IMR-90 (cell line): ENCODE data around the gene PDE4B. TPM values are rescaled to one million over a fixed set of nuclear protein-coding genes. Genes with fewer than 3 reads are reported as not detected.

ENCODE experiments used
- ATAC-seq: fragments of 200-7000 bp; cut with Tn5 transposase; 2 replicates; pipeline ENCODE4 v1.9.1; 2020; ENCODE audit warnings: low read depth, mild to moderate bottlenecking, moderate library complexity
- BruUV-seq: library from RNA; stranded (reverse); fragments of 400-500 nt; replicated peaks from 2 replicates; lab custom pipeline; 2021; lab: Mats Ljungman, UMichigan
- CTCF ChIA-PET: fragments of 300-600 bp; formaldehyde crosslinking; extraction: SDS; loops from one replicate; lab custom pipeline; 2021; ENCODE audit warnings: antibody characterized with exemption; lab: Yijun Ruan, JAX
- POLR2A ChIA-PET: fragments of 300-600 bp; sonication (Branson Sonifier 250); formaldehyde crosslinking; loops from one replicate; lab custom pipeline; 2022; ENCODE audit warnings: antibody characterized with exemption; ENCODE audit not compliant: unreplicated experiment; lab: Charles Lee
- DNase-seq: peaks from one replicate; pipeline ENCODE4 v3.0.0; 2013
- H2AFZ ChIP-seq: replicated peaks from 2 replicates; pipeline ENCODE3; 2013; ENCODE audit warnings: low read length, mild to moderate bottlenecking; ENCODE audit not compliant: poor library complexity
- H2AK5ac ChIP-seq: 2 replicates; pipeline ENCODE4 v1.6.1; 2013; ENCODE audit warnings: low read depth, low read length, inconsistent platforms
- H2AK9ac ChIP-seq: replicated peaks from 2 replicates; pipeline ENCODE3; 2013; ENCODE audit warnings: mild to moderate bottlenecking, low read depth, low read length, moderate library complexity; ENCODE audit not compliant: poor library complexity
- H2BK120ac ChIP-seq: 2 replicates; pipeline ENCODE4 v1.6.1; 2013; ENCODE audit warnings: low read depth, low read length, inconsistent platforms
- H2BK15ac ChIP-seq: 3 replicates; pipeline ENCODE4 v1.6.1; 2013; ENCODE audit warnings: low read depth, low read length, inconsistent platforms
- H2BK20ac ChIP-seq: 2 replicates; pipeline ENCODE4 v1.6.1; 2013; ENCODE audit warnings: low read depth, mild to moderate bottlenecking, inconsistent platforms, low read length, moderate library complexity
- H2BK5ac ChIP-seq: 2 replicates; pipeline ENCODE4 v1.6.1; 2013; ENCODE audit warnings: mild to moderate bottlenecking, low read depth, low read length, inconsistent platforms; ENCODE audit not compliant: poor library complexity, severe bottlenecking
- H3K14ac ChIP-seq: replicated peaks from 2 replicates; pipeline ENCODE4 v1.6.1; 2013; ENCODE audit warnings: low read depth, low read length, inconsistent platforms
- H3K18ac ChIP-seq: 2 replicates; pipeline ENCODE4 v1.6.1; 2013; ENCODE audit warnings: low read depth, low read length, control low read depth
- H3K23ac ChIP-seq: 2 replicates; pipeline ENCODE4 v1.6.1; 2013; ENCODE audit warnings: low read depth, low read length, inconsistent platforms
- H3K27ac ChIP-seq: 2 replicates; pipeline ENCODE4 v1.5.1; 2013; ENCODE audit warnings: mild to moderate bottlenecking, control low read depth, low read length; ENCODE audit not compliant: insufficient read depth
- H3K27me3 ChIP-seq: 2 replicates; pipeline ENCODE4 v1.6.1; 2013; ENCODE audit warnings: low read length; ENCODE audit not compliant: control insufficient read depth, insufficient read depth
- H3K36me3 ChIP-seq: 2 replicates; pipeline ENCODE4 v1.6.1; 2013; ENCODE audit warnings: low read length, mixed read lengths; ENCODE audit not compliant: control insufficient read depth, insufficient read depth
- H3K4ac ChIP-seq: 2 replicates; pipeline ENCODE4 v1.6.1; 2013; ENCODE audit warnings: low read depth, low read length, inconsistent platforms
- H3K4me1 ChIP-seq: 2 replicates; pipeline ENCODE4 v1.6.1; 2013; ENCODE audit warnings: low read length, mixed read lengths; ENCODE audit not compliant: control insufficient read depth, insufficient read depth
- H3K4me2 ChIP-seq: 2 replicates; pipeline ENCODE4 v1.6.1; 2013; ENCODE audit warnings: low read depth, mild to moderate bottlenecking, control low read depth, low read length, moderate library complexity
- H3K4me3 ChIP-seq: 2 replicates; pipeline ENCODE4 v1.5.1; 2013; ENCODE audit warnings: low read depth, mild to moderate bottlenecking, control low read depth, low read length, moderate library complexity; ENCODE audit not compliant: insufficient read depth
- H3K56ac ChIP-seq: 2 replicates; pipeline ENCODE4 v1.6.1; 2013; ENCODE audit warnings: low read length, inconsistent platforms; ENCODE audit not compliant: insufficient read depth; ENCODE audit errors: extremely low read depth
- H3K79me1 ChIP-seq, 2 experiments: 2 replicates each; pipeline ENCODE4 v1.6.1; 2013; ENCODE audit warnings: low read length in 2 of 2, inconsistent platforms in 1 of 2, low read depth in 1 of 2
- H3K9ac ChIP-seq: 2 replicates; pipeline ENCODE4 v1.6.1; 2013; ENCODE audit warnings: low read depth, low read length, control low read depth
- H3K9me1 ChIP-seq: 2 replicates; pipeline ENCODE4 v1.6.1; 2013; ENCODE audit warnings: low read length, inconsistent platforms; ENCODE audit not compliant: insufficient read depth
- H3K9me3 ChIP-seq: 2 replicates; pipeline ENCODE4 v1.6.1; 2013; ENCODE audit warnings: low read length; ENCODE audit not compliant: control insufficient read depth, insufficient read depth
- H4K20me1 ChIP-seq: 2 replicates; pipeline ENCODE4 v1.6.1; 2013; ENCODE audit warnings: low read length, inconsistent platforms; ENCODE audit not compliant: insufficient read depth
- H4K5ac ChIP-seq: 2 replicates; pipeline ENCODE4 v1.6.1; 2013; ENCODE audit warnings: mild to moderate bottlenecking, low read depth, low read length, control low read depth
- H4K8ac ChIP-seq, 2 experiments: 2 replicates each; pipeline ENCODE4 v1.6.1; 2013; ENCODE audit warnings: low read depth in 2 of 2, low read length in 2 of 2, control low read depth in 1 of 2, inconsistent platforms in 1 of 2
- H4K91ac ChIP-seq: 2 replicates; pipeline ENCODE4 v1.6.1; 2013; ENCODE audit warnings: low read depth, low read length, inconsistent platforms; ENCODE audit not compliant: insufficient read depth
- BHLHE40 ChIP-seq: fragments of 150-350 bp; IDR thresholded peaks from 2 replicates; pipeline ENCODE4 v1.6.1; 2016; ENCODE audit warnings: mild to moderate bottlenecking, low read depth, low read length
- CEBPB ChIP-seq: IDR thresholded peaks from 2 replicates; pipeline ENCODE4 v1.6.1; 2012; ENCODE audit warnings: low read depth, low read length, improper control_type of control experiment
- CHD1 ChIP-seq: IDR thresholded peaks from 2 replicates; pipeline ENCODE4 v1.6.1; 2012; ENCODE audit warnings: low read depth, low read length, improper control_type of control experiment
- FOS ChIP-seq: fragments of 150-350 bp; IDR thresholded peaks from 2 replicates; pipeline ENCODE4 v1.6.1; 2016; ENCODE audit warnings: low read depth, low read length
- MAFK ChIP-seq: IDR thresholded peaks from 2 replicates; pipeline ENCODE4 v1.6.1; 2012; ENCODE audit warnings: low read depth, low read length, improper control_type of control experiment
- MAZ ChIP-seq: IDR thresholded peaks from 2 replicates; pipeline ENCODE4 v1.6.1; 2012; ENCODE audit warnings: low read depth, mild to moderate bottlenecking, low read length, improper control_type of control experiment, moderate library complexity, borderline replicate concordance
- MXI1 ChIP-seq: IDR thresholded peaks from 2 replicates; pipeline ENCODE4 v1.6.1; 2012; ENCODE audit warnings: low read depth, mild to moderate bottlenecking, low read length, moderate library complexity, borderline replicate concordance
- NFE2L2 ChIP-seq: fragments of 150-350 bp; IDR thresholded peaks from 2 replicates; pipeline ENCODE4 v1.6.1; 2016; ENCODE audit warnings: low read depth, mild to moderate bottlenecking, low read length
- POLR2A ChIP-seq: IDR thresholded peaks from 2 replicates; pipeline ENCODE4 v1.6.1; 2012; ENCODE audit warnings: mild to moderate bottlenecking, low read depth, low read length
- RAD21 ChIP-seq: IDR thresholded peaks from 2 replicates; pipeline ENCODE4 v1.6.1; 2012; ENCODE audit warnings: low read length, improper control_type of control experiment
- RCOR1 ChIP-seq: IDR thresholded peaks from 2 replicates; pipeline ENCODE4 v1.6.1; 2012; ENCODE audit warnings: mild to moderate bottlenecking, low read length, improper control_type of control experiment; ENCODE audit not compliant: insufficient replicate concordance
- RFX5 ChIP-seq: IDR thresholded peaks from 2 replicates; pipeline ENCODE4 v1.8.0; 2012; ENCODE audit warnings: low read depth, mild to moderate bottlenecking, low read length, moderate library complexity
- WGBS, 2 experiments: methylation state at CpG; one replicate each; pipeline versions ENCODE4 v1.1.5 to v1.1.7; 2013; ENCODE audit warnings: missing lambda C conversion rate in 2 of 2; ENCODE audit not compliant: insufficient read length in 1 of 2; ENCODE audit errors: extremely low coverage in 2 of 2; 5-methylcytosine and 5-hydroxymethylcytosine counted together
- dilution Hi-C: fragments of 300-500 bp; cut with HindIII; formaldehyde crosslinking; loops from one replicate; pipeline ENCODE4 v1.14.3; 2018; ENCODE audit warnings: low sequenced_read_pairs; ENCODE audit not compliant: unreplicated experiment
- in situ Hi-C: fragments of 300-500 bp; cut with MboI; formaldehyde crosslinking; loops from 3 replicates; pipeline ENCODE4 v1.14.3; 2019; ENCODE audit warnings: low sequenced_read_pairs, inconsistent platforms, mixed read lengths
- intact Hi-C: fragments of 100-400 bp; cut with micrococcal nuclease; formaldehyde crosslinking; loops from 2 replicates; pipeline ENCODE4 v1.10.0; 2022
- polyA plus RNA-seq, 3 experiments: library from polyadenylated mRNA; depleted of rRNA; stranded (reverse); fragments of >200 nt; gene quantifications; 2 replicates each; pipeline ENCODE4 v1.2.3, GENCODE V29; 2012; ENCODE audit warnings: low replicate concordance in 1 of 3
- total RNA-seq: library from RNA; depleted of rRNA; stranded (reverse); fragments of >200 nt; gene quantifications from 2 replicates; pipeline ENCODE4 v1.2.3, GENCODE V29; 2012
- TF ChIP-seq, protein P1 (sequence below): fragments of 150-350 bp; IDR thresholded peaks from 2 replicates; pipeline ENCODE4 v1.6.1; 2016; ENCODE audit warnings: low read depth, mild to moderate bottlenecking, low read length, moderate library complexity, borderline replicate concordance
- TF ChIP-seq, protein P2 (sequence below): fragments of 150-350 bp; IDR thresholded peaks from 2 replicates; pipeline ENCODE4 v1.6.1; 2017; ENCODE audit warnings: mild to moderate bottlenecking, antibody characterized with exemption, low read length, low read depth

PDE4B gene
- total and polyA plus RNA-seq, 2 of the 4 experiments (the other 2 are of a cell fraction), result 5.8 to 21.3 TPM

DNA sequence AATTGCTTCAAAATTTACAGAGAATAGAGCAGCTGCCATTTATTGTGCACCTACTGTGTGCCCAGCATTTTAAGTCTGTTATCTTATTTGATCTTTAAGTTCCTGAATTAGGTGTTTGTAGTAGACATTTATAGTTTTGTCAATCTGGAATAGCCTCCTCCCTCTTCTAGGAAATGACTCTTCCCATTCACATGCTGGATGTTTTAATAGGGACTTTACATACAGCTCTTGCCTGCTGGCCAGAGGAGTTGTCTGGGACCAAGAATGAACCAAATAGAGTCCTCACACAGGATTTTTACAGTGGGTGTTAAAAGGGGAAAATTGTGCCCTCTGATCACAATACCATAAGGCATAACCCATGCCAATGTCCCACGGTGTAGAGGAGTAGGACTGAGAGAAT lies 367.1 kb downstream of the PDE4B start:
- no peak overlapping the region for H3K4me2 ChIP-seq
- H3K4me1 ChIP-seq, result no peaks in the 10 kb centered on the region
- no peak overlapping the region for H2AFZ ChIP-seq
- H3K9me1 ChIP-seq, result no peaks in the 10 kb centered on the region
- H2BK5ac ChIP-seq, result no peak overlapping the region
- ATAC-seq (no peak), DNase-seq (no peak)
- no peak overlapping the region for H4K91ac ChIP-seq
- H2BK20ac ChIP-seq, result no peak overlapping the region
- H4K5ac ChIP-seq, result no peak overlapping the region
- no peak overlapping the region for H3K14ac ChIP-seq
- H3K27me3 ChIP-seq, result no peaks in the 10 kb centered on the region
- no peak overlapping the region for H3K4me3 ChIP-seq
- H3K27ac ChIP-seq, result no peak overlapping the region
- no CpG with 5 or more reads among the region's 1 CpG for WGBS, 2 experiments
- intact Hi-C loops (loop anchor here (2.0 kb wide), 1 partner anchor 71 kb away; no protein-coding TSS in a partner anchor), in situ Hi-C loops (no loop called here), dilution Hi-C loops (no loop called here)
- no peaks in the 10 kb centered on the region for H3K36me3 ChIP-seq
- no peak overlapping the region for H3K9ac ChIP-seq
- no peaks in the 10 kb centered on the region for H3K9me3 ChIP-seq
- H4K20me1 ChIP-seq, result no peaks in the 10 kb centered on the region
- H2AK5ac ChIP-seq, result no peak overlapping the region
- TF ChIP-seq, protein P1, sequence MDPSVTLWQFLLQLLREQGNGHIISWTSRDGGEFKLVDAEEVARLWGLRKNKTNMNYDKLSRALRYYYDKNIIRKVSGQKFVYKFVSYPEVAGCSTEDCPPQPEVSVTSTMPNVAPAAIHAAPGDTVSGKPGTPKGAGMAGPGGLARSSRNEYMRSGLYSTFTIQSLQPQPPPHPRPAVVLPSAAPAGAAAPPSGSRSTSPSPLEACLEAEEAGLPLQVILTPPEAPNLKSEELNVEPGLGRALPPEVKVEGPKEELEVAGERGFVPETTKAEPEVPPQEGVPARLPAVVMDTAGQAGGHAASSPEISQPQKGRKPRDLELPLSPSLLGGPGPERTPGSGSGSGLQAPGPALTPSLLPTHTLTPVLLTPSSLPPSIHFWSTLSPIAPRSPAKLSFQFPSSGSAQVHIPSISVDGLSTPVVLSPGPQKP, result no peak
- TF ChIP-seq POLR2A (no peak), CEBPB (no peak), CHD1 (no peak), RFX5 (no peak), MAFK (no peak), MAZ (no peak), FOS (no peak), MXI1 (no peak), RCOR1 (no peak), NFE2L2 (no peak), RAD21 (no peak), BHLHE40 (no peak)
- TF ChIP-seq, protein P2, sequence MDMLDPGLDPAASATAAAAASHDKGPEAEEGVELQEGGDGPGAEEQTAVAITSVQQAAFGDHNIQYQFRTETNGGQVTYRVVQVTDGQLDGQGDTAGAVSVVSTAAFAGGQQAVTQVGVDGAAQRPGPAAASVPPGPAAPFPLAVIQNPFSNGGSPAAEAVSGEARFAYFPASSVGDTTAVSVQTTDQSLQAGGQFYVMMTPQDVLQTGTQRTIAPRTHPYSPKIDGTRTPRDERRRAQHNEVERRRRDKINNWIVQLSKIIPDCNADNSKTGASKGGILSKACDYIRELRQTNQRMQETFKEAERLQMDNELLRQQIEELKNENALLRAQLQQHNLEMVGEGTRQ, result no peak
- H2BK15ac ChIP-seq, result no peak overlapping the region
- no peak overlapping the region for H3K4ac ChIP-seq
- POLR2A ChIA-PET, result no interaction called here
- no peaks in the 10 kb centered on the region for H3K79me1 ChIP-seq
- no peak overlapping the region for H3K18ac ChIP-seq
- no peak overlapping the region for H2AK9ac ChIP-seq
- H3K56ac ChIP-seq, result no peak overlapping the region
- H2BK120ac ChIP-seq, result no peak overlapping the region
- no peak overlapping the region for H4K8ac ChIP-seq
- no TSS peak for BruUV-seq
- CTCF ChIA-PET, result no interaction called here
- H3K23ac ChIP-seq, result no peak overlapping the region
